OCI-LY7 (cell line): ENCODE data around the gene KBTBD4.

ENCODE experiments used
- EZH2phosphoT487 ChIP-seq: fragments of 200-600 bp; sonication (generic); IDR thresholded peaks from 2 replicates; pipeline ENCODE4 v1.6.1; 2018; ENCODE audit warnings: low read depth, borderline replicate concordance, mild to moderate bottlenecking, mixed run types, antibody characterized with exemption, low read length, moderate library complexity, mixed read lengths
- TF ChIP-seq, protein P1 (sequence below): fragments of 200-600 bp; sonication (generic); conservative IDR thresholded peaks from 2 replicates; pipeline ENCODE4 v1.5.1; 2014; ENCODE audit warnings: mild to moderate bottlenecking, antibody characterized with exemption, low read length, moderate library complexity, mixed read lengths

DNA sequence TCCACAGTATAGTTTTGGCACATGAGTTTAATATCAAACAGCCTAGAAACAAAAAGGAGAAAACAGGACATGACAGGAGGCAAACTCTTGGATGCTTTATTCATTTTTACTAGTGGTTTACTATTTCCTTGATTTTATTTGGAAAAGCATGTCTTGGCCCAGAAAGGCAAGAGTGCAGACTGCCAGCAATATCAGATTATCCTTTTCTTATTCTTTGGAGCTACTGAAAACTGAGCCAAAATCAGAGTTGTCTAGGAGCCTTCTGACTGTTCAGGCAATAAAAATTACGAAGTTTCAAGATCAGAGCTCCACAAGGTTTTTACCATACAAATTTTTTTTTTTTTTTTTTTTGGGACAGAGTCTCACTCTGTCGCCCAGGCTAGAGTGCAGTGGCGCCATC, 41.9 kb downstream of the KBTBD4 start:
- TF ChIP-seq, protein P1, sequence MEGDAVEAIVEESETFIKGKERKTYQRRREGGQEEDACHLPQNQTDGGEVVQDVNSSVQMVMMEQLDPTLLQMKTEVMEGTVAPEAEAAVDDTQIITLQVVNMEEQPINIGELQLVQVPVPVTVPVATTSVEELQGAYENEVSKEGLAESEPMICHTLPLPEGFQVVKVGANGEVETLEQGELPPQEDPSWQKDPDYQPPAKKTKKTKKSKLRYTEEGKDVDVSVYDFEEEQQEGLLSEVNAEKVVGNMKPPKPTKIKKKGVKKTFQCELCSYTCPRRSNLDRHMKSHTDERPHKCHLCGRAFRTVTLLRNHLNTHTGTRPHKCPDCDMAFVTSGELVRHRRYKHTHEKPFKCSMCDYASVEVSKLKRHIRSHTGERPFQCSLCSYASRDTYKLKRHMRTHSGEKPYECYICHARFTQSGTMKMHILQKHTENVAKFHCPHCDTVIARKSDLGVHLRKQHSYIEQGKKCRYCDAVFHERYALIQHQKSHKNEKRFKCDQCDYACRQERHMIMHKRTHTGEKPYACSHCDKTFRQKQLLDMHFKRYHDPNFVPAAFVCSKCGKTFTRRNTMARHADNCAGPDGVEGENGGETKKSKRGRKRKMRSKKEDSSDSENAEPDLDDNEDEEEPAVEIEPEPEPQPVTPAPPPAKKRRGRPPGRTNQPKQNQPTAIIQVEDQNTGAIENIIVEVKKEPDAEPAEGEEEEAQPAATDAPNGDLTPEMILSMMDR = 0 out of 2 replicates have a peak, but pooled peaks have one; percentile 28
- no peak for TF ChIP-seq EZH2phosphoT487
